Retinal pigment epithelial cell (primary cell): Measurements from ENCODE around the gene GGA3.
"Not testable (repeated sequence)": the region's sequence is repeated elsewhere in the genome, so short reads cannot be mapped to it uniquely, and the experiment has no call there.

Experiments
- DNase-seq: peaks from one replicate; pipeline ENCODE4 v3.0.0-alpha.2; 2010; ENCODE audit warnings: low read depth
- H3K4me3 ChIP-seq: 2 replicates; pipeline ENCODE4 v1.5.1; 2011; ENCODE audit warnings: mild to moderate bottlenecking, low read length, control low read depth, moderate library complexity
- TF ChIP-seq, protein P1 (sequence below): conservative IDR thresholded peaks from 2 replicates; pipeline ENCODE4 v1.5.1; 2011; ENCODE audit warnings: low read depth, low read length, control low read depth, inconsistent platforms

GGA3 gene

DNA sequence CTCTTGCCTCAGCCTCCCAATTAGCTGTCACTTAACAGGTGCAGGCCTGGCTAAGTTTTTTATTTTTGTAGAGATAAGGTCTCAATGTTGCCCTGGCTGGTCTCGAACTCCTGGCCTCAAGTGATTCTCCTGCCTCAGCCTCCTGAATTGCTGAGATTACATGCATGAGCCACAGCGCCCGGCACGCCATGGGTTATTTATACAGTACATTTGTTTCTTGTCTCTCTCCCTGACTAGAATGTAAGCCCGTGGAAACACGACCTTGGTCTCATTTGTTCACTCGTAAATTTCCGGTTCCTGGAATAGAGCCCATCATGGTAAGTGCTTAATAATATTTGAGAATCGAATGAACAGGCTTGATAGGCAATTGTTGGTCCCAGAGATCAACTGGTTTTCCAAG, 25.8 kb upstream of the GGA3 start:
- no peak for DNase-seq
- TF ChIP-seq, protein P1, sequence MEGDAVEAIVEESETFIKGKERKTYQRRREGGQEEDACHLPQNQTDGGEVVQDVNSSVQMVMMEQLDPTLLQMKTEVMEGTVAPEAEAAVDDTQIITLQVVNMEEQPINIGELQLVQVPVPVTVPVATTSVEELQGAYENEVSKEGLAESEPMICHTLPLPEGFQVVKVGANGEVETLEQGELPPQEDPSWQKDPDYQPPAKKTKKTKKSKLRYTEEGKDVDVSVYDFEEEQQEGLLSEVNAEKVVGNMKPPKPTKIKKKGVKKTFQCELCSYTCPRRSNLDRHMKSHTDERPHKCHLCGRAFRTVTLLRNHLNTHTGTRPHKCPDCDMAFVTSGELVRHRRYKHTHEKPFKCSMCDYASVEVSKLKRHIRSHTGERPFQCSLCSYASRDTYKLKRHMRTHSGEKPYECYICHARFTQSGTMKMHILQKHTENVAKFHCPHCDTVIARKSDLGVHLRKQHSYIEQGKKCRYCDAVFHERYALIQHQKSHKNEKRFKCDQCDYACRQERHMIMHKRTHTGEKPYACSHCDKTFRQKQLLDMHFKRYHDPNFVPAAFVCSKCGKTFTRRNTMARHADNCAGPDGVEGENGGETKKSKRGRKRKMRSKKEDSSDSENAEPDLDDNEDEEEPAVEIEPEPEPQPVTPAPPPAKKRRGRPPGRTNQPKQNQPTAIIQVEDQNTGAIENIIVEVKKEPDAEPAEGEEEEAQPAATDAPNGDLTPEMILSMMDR, result no peak
- no peak overlapping the region for H3K4me3 ChIP-seq

DNA sequence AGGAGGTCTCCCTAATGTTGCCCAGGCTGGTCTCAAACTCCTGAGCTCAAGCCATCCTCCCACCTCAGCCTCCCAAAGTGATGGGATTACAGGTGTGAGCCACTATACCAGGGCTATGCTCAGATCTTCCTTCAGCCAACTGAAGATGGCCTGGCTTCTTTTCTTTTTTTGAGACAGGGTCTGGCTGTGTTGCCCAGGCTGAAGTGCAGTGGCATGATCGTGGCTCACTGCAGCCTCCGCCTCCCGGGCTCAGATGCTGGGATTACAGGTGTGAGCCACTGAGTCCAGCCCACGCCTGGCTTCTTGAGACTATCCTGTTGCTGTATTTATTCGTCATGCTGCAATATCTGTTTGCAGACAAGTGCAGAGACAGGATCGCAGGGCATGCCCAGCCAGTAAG, 23.7 kb upstream of the GGA3 start:
- TF ChIP-seq, protein P1, result no peak
- no peak for DNase-seq
- no peak overlapping the region for H3K4me3 ChIP-seq

DNA sequence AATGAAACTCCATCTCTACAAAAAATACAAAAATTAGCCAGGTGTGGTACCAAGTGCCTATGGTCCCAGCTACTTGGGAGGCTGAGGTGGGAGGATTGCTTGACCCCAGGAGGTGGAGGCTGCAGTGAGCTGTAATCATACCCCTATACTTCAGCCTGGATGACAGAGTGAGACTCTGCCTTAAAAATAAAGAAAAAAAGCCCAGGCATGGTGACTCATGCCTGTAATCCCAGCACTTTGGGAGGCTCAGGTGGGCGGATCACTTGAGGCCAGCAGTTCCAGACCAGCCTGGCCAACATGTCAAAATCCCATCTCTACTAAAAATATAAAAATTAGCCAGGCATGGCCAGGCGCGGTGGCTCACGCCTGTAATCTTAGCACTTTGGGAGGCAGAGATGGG, 18.8 kb upstream of the GGA3 start:
- H3K4me3 ChIP-seq, DNase-seq: not testable (repeated sequence)

DNA sequence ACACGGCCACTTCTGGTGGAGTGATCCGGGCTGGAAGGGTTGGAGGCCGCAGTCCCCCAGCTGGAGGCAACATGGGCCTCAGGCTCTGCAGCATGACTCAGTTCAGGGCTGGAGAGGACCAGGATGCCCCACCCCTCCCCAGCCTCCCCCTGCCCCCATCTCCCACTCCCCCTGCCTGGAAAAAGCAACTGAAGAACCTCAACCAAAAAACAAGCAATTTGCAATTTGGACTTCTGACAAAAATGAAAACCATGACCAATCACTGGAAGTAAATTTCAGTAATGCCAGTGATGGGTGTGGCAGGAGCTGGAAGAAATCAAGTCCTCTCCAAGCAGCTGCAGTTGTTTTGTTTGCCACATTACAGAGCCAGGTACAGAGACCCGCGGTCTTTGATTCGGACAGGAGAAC, 16.3 kb upstream of the GGA3 start:
- TF ChIP-seq, protein P1, result no peak
- DNase-seq, result no peak
- H3K4me3 ChIP-seq, result no peak overlapping the region

DNA sequence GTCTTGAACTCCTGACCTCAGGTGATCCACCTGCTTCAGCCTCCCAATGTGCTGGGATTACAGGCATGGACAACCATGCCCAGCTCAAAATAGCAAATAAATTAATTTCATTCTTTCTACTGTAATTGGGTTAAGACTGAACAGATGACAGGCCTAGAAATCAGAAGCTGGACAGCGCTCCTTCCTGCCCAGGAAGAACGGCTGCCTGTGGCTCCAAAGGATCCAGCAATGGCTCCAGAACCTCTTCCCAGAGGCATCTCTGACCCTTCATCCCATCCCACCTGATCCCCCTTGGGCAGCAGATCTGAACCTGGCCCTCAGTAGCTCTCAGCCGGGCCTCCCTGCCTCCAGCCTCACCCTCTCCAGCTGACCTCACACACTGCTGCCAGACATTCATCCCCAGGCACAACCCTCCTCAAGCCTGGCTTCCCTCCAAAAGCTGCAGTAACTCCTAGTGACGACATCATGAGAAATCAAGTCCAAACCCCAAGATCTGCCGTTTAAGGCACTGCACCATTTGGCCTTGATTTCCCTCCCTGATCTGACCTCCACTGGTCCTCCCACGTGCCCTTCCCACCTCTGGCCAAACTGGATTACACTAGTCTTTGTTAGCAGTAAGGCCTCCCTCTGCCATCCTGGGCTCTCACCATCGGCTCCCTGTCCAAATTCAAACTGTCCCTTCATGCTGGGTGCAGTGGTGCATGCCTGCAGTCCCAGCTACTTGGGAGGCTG, 12.7 kb upstream of the GGA3 start:
- TF ChIP-seq, protein P1, result no peak
- no peak overlapping the region for H3K4me3 ChIP-seq
- DNase-seq, result no peak

DNA sequence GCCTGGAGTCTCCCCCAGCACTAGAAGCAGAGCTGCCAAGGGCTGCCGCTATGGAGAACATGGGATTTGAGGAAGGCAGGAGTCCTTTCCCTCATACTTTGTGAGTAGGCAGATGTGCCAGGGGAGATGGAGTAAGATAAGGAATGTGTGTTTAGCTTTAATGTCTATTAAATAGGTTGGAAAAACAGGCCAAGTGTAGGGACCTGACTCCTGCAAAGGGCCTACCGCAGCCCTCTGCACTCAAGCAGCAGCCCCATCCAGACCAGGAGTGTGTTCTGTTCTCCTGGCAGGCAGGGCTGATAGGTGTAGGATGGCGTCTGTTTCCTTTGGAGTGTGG, 11.4 kb upstream of the GGA3 start:
- no peak overlapping the region for H3K4me3 ChIP-seq
- TF ChIP-seq, protein P1, result no peak
- DNase-seq, result no peak

DNA sequence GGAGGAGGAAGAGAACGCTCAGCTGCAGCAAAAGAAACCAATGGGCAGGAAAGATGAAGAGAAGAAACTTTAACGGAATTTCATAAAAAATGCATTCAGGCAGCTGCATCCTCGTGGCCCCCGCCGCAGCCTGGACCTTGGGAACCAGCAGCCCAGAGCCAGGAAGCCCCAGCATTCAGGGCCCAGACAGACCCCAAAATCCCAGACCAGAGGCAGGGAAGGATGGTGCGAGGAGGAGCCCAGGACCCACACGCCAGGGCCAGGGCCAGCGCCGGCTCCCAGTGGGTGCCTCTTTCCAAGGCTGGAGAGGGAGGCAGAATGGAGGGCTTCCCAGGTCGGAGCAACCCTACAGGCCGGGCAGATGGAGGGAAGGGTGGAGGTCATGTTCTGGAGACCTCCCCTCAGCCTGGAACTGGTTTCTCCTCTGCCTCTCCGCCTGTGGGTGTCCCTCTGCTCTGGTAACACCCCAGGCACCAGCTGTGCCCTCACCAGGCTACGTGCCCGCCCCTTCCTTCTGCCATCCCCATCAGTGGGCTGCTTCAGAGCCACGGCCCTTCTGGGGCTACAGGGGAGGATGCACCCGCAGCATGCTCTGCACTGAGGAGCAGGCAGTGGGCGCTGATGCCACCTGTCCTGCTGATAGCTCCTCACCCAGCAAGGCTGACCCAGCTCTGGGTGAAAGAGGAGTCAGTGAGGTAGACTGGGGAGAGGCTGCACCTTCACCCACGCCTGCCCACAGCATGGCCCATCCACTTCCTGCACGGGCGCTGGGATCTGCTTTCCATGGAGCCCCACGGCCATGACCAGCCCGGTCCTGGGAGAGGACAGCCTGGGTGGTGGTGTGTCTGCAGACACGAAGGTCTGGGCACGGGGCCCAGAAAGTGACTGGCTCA, 10.8 kb upstream of the GGA3 start:
- TF ChIP-seq, protein P1, result no peak
- H3K4me3 ChIP-seq, result peak overlapping the region; percentile 71
- DNase-seq, result no peak
